MM.1S (cell line): ENCODE results near the gene SHC2.

Experiments
- DNase-seq: peaks from one replicate; pipeline ENCODE4 v3.0.0-alpha.2; 2015
- H2AFZ ChIP-seq: fragments of 300-600 bp; sonication (generic); 2 replicates; pipeline ENCODE4 v1.6.0; 2016; ENCODE audit warnings: antibody characterized with exemption, low read length
- H3F3A ChIP-seq: fragments of 300-600 bp; sonication (generic); 2 replicates; pipeline ENCODE4 v1.6.1; 2016; ENCODE audit warnings: mild to moderate bottlenecking, antibody characterized with exemption, low read length, moderate library complexity, mixed read lengths; ENCODE audit not compliant: insufficient read depth
- H3K27ac ChIP-seq: fragments of 300-600 bp; sonication (generic); 2 replicates; pipeline ENCODE4 v1.5.1; 2016; ENCODE audit warnings: mild to moderate bottlenecking, low read length
- H3K27me3 ChIP-seq: fragments of 300-600 bp; sonication (generic); replicated peaks from 2 replicates; pipeline ENCODE4 v1.6.0; 2016; ENCODE audit warnings: low read length; ENCODE audit not compliant: insufficient read depth
- H3K36me3 ChIP-seq: fragments of 300-600 bp; sonication (generic); replicated peaks from 2 replicates; pipeline ENCODE4 v1.6.1; 2016; ENCODE audit warnings: mild to moderate bottlenecking, low read length, mixed read lengths; ENCODE audit not compliant: insufficient read depth
- H3K4me1 ChIP-seq: fragments of 300-600 bp; sonication (generic); 2 replicates; pipeline ENCODE4 v1.6.1; 2016; ENCODE audit warnings: low read length, mixed read lengths
- H3K4me2 ChIP-seq: fragments of 300-600 bp; sonication (generic); 2 replicates; pipeline ENCODE4 v1.6.0; 2016; ENCODE audit warnings: low read depth, low read length
- H3K4me3 ChIP-seq: fragments of 300-600 bp; sonication (generic); 2 replicates; pipeline ENCODE4 v1.5.1; 2016; ENCODE audit warnings: low read length, mixed read lengths
- H3K79me2 ChIP-seq: fragments of 300-600 bp; sonication (generic); 2 replicates; pipeline ENCODE4 v1.6.1; 2016; ENCODE audit warnings: mixed run types, low read length, mixed read lengths
- H3K9ac ChIP-seq: fragments of 300-600 bp; sonication (generic); 2 replicates; pipeline ENCODE4 v1.6.1; 2016; ENCODE audit warnings: low read length, mixed read lengths
- H3K9me2 ChIP-seq: fragments of 300-600 bp; sonication (generic); replicated peaks from 2 replicates; pipeline ENCODE4 v1.6.1; 2016; ENCODE audit warnings: mild to moderate bottlenecking, low read length, mixed read lengths; ENCODE audit not compliant: insufficient read depth
- H3K9me3 ChIP-seq: fragments of 300-600 bp; sonication (generic); replicated peaks from 2 replicates; pipeline ENCODE4 v1.6.1; 2016; ENCODE audit warnings: mild to moderate bottlenecking, low read length, mixed read lengths; ENCODE audit not compliant: insufficient read depth
- H4K20me1 ChIP-seq: fragments of 300-600 bp; sonication (generic); 2 replicates; pipeline ENCODE4 v1.6.1; 2016; ENCODE audit warnings: mild to moderate bottlenecking, low read length, moderate library complexity, mixed read lengths; ENCODE audit not compliant: insufficient read depth
- CTCF ChIP-seq: fragments of 300-600 bp; sonication (generic); IDR thresholded peaks from 2 replicates; pipeline ENCODE4 v1.5.1; 2016; ENCODE audit warnings: antibody characterized with exemption, low read length, mixed read lengths
- EZH2 ChIP-seq: fragments of 300-600 bp; sonication (generic); optimal IDR thresholded peaks from 2 replicates; pipeline ENCODE3; 2017; ENCODE audit warnings: low read depth, mild to moderate bottlenecking, antibody characterized with exemption, low read length, mixed read lengths
- EZH2phosphoT487 ChIP-seq: fragments of 300-600 bp; sonication (generic); IDR thresholded peaks from 2 replicates; pipeline ENCODE4 v1.6.1; 2018; ENCODE audit warnings: antibody characterized with exemption, low read length

SHC2 gene

GRCh38 chr19:392375-392970, 68.4 kb downstream of the SHC2 start:
- no peak for DNase-seq
- no peak for TF ChIP-seq CTCF
- TF ChIP-seq EZH2, result no peak
- no peak for TF ChIP-seq EZH2phosphoT487

GRCh38 chr19:391726-392374, 69.0 kb downstream of the SHC2 start:
- Histone ChIP-seq H3K79me2 (no peaks in the 10 kb centered on the region), H3K27me3 (peaks cover 63% of the 10 kb centered on the region), H3K4me1 (no peaks in the 10 kb centered on the region), H3K9me3 (no peaks in the 10 kb centered on the region), H3K4me3 (no peak overlapping the region), H3F3A (no peaks in the 10 kb centered on the region), H3K4me2 (no peak overlapping the region), H3K36me3 (no peaks in the 10 kb centered on the region), H2AFZ (no peak overlapping the region), H3K27ac (no peak overlapping the region), H4K20me1 (no peaks in the 10 kb centered on the region), H3K9me2 (no peaks in the 10 kb centered on the region), H3K9ac (no peak overlapping the region)
- TF ChIP-seq EZH2phosphoT487 (no peak), CTCF (no peak), EZH2 (no peak)
- no peak for DNase-seq

More at GRCh38 chr19:392375-392970, 68.4 kb downstream of the SHC2 start:
- Histone ChIP-seq H3K27ac (no peak overlapping the region), H4K20me1 (no peaks in the 10 kb centered on the region), H3K9me3 (no peaks in the 10 kb centered on the region), H3K36me3 (no peaks in the 10 kb centered on the region), H3K4me3 (no peak overlapping the region), H3K9ac (no peak overlapping the region), H3K9me2 (no peaks in the 10 kb centered on the region), H2AFZ (no peak overlapping the region), H3K27me3 (peaks cover 67% of the 10 kb centered on the region), H3K4me1 (no peaks in the 10 kb centered on the region), H3K79me2 (no peaks in the 10 kb centered on the region), H3F3A (no peaks in the 10 kb centered on the region), H3K4me2 (no peak overlapping the region)

DNA sequence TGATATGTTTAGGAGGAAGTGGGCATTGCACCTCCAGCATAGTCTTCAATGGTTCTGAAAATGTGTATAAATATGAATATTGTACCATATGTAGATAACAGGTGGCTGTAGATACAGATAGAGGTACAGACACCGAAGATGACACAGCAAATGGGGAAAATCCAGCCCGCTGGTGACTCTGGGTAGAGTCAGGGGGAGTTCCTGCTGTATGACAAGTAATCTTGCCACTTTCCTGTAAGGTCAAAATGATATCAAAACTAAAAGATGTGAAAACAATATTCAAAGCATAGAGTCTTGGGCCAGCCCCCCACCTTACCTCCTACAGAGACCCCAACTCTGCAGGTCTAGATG, 69.7 kb downstream of the SHC2 start:
- peaks cover 63% of the 10 kb centered on the region for H3K27me3 ChIP-seq
- no peaks in the 10 kb centered on the region for H3K4me1 ChIP-seq
- H3K9ac ChIP-seq, result no peak overlapping the region
- DNase-seq, result no peak
- TF ChIP-seq CTCF, result no peak
- H3F3A ChIP-seq, result no peaks in the 10 kb centered on the region
- no peaks in the 10 kb centered on the region for H4K20me1 ChIP-seq
- H3K79me2 ChIP-seq, result no peaks in the 10 kb centered on the region
- H3K4me2 ChIP-seq, result no peak overlapping the region
- no peaks in the 10 kb centered on the region for H3K36me3 ChIP-seq
- H2AFZ ChIP-seq, result no peak overlapping the region
- H3K27ac ChIP-seq, result no peak overlapping the region
- no peaks in the 10 kb centered on the region for H3K9me2 ChIP-seq
- H3K9me3 ChIP-seq, result no peaks in the 10 kb centered on the region
- no peak overlapping the region for H3K4me3 ChIP-seq
